Heart right ventricle (tissue), 16 donors: ENCODE data around the gene EXOC3L4. TPM values are rescaled to one million over a fixed set of nuclear protein-coding genes. Genes with fewer than 3 reads are reported as not detected.

ENCODE experiments used
- ATAC-seq, 8 donors: fragments of 200-7000 bp; cut with Tn5 transposase; one replicate each; pipeline ENCODE4 v1.9.1; 2020; ENCODE audit warnings: mild to moderate bottlenecking in 8 of 8, moderate library complexity in 8 of 8, moderate number of reproducible peaks in 1 of 8
- DNase-seq, 2 donors: peaks; one replicate each; pipeline ENCODE4 v3.0.0-alpha.2; 2020
- H3K27ac ChIP-seq, 10 donors: fragments of 200-600 bp; sonication (generic) in 2 of 10; one replicate each; pipeline versions ENCODE4 v1.5.0 to v1.8.0; 2020 to 2022; ENCODE audit warnings: mild to moderate bottlenecking in 3 of 10
- H3K27me3 ChIP-seq, 7 donors: fragments of 200-600 bp; one replicate each; pipeline ENCODE4 v1.8.0; 2021 to 2022; ENCODE audit warnings: mild to moderate bottlenecking in 2 of 7
- H3K36me3 ChIP-seq, 9 donors: fragments of 200-600 bp; sonication (generic) in 1 of 9; one replicate each; pipeline versions ENCODE4 v1.5.0 to v1.8.0; 2020 to 2022; ENCODE audit warnings: mild to moderate bottlenecking in 2 of 9
- H3K4me1 ChIP-seq, 9 donors: fragments of 200-600 bp; sonication (generic) in 1 of 9; one replicate each; pipeline versions ENCODE4 v1.5.0 to v1.8.0; 2020 to 2022; ENCODE audit warnings: mild to moderate bottlenecking in 4 of 9
- H3K4me3 ChIP-seq, 10 donors: fragments of 200-600 bp; sonication (generic) in 2 of 10; one replicate each; pipeline versions ENCODE4 v1.5.0 to v1.8.0; 2020 to 2022; ENCODE audit warnings: mild to moderate bottlenecking in 7 of 10, moderate library complexity in 2 of 10
- H3K9me3 ChIP-seq, 11 donors: fragments of 200-600 bp in 10 of 11; sonication (generic) in 2 of 11; one replicate each; pipeline versions ENCODE4 v1.5.0 to v1.8.0; 2013 to 2022; ENCODE audit warnings: mild to moderate bottlenecking in 2 of 11, control low read depth in 1 of 11, moderate library complexity in 1 of 11
- CTCF ChIP-seq, 9 donors: fragments of 200-600 bp; sonication (generic) in 2 of 9; IDR thresholded peaks; one replicate each; pipeline versions ENCODE4 v1.5.0 to v1.8.0; 2021 to 2022; ENCODE audit warnings: antibody characterized with exemption in 9 of 9, mild to moderate bottlenecking in 5 of 9, moderate library complexity in 1 of 9
- WGBS, 2 donors: extraction: QIAGEN DNeasy Blood & Tissue Kit; methylation state at CpG; one replicate each; pipeline ENCODE4 v1.1.7; 2013; ENCODE audit warnings: inconsistent platforms in 1 of 2; 5-methylcytosine and 5-hydroxymethylcytosine counted together
- intact Hi-C, 10 donors: fragments of 100-400 bp; cut with DNase I; formaldehyde crosslinking; loops; one replicate each; pipeline versions ENCODE4 v1.11.1 to v1.14.2; 2022
- polyA plus RNA-seq, 2 donors: library from polyadenylated mRNA; stranded (reverse); fragments of 200-250 nt; gene quantifications; one replicate each; pipeline ENCODE4 v1.2.3, GENCODE V29; 2013
- total RNA-seq, 10 donors: library from RNA; stranded (reverse); fragmentation: NEBNext Ultra II Directional in 3 of 10; extraction: Animal tissue kit (Norgen Biotek cat#: 25700) in 3 of 10; gene quantifications; one replicate each; pipeline versions ENCODE4 v1.2.1 to v1.2.4, GENCODE V29; 2021 to 2023
- donor health status: Arrhythmogenic right ventricular cardiomyopathy.
- donor health status: ischemic (EF 13 %, LVEDD 7.1; RV severe dilation, severe dysfunction).
- donor health status: healthy with polysubstance abuse.
- donor health status: DM: no; HTN: yes; CAD: no.
- donor health status: DM: no; HTN: no; CAD: no.
- donor health status: ischemic (EF 25% LVEDD 6.9; RV normal size, moderate dysfunction).
- donor health status: ischemic (EF 25% LVEDD 5.7; RV mildly dilated, moderate dysfunction).
- donor health status: healthy.
- donor health status: DM: yes; HTN: yes; CAD: no.
- donor health status: Ischemic cardiomyopathy.
- donor health status: ischemic (EF 35%, LVEDD 5.7; RV mildly dilated, moderate dysfunction).
- donor health status: nonischemic (EF 11% LVEDD 7.7; RV severe dilation, severe dysfunction).
- donor health status: DM: yes; HTN: yes; CAD: no.
- donor health status: PGD.
- donor health status: ischemic (EF 29% LVEDD 5.4; RV normal size, mild dysfunction).
- donor health status: nonischemic (EF 23%, LVEDD 6.1; RV moderate dilation, normal function).

The EXOC3L4 gene
- total and polyA plus RNA-seq, 12 donors, result 0.16 to 2.0 (median 0.50) TPM; not detected in 4

GRCh38 chr14:103072595-103073366 is 21.7 kb upstream of the EXOC3L4 start:
- Histone ChIP-seq H3K4me3 (no peak overlapping the region), H3K27me3 (peaks cover 0 to 8% (median 0%) of the 10 kb centered on the region in 7 donors), H3K9me3 (no peaks in the 10 kb centered on the region), H3K27ac (no peak overlapping the region), H3K4me1 (peaks cover 3 to 44% (median 30%) of the 10 kb centered on the region in 9 donors), H3K36me3 (no peaks in the 10 kb centered on the region)
- intact Hi-C loops, result loop anchor here in 2 of 10 donors (10.0 kb wide), 1 partner anchor 222 kb away; no protein-coding TSS in a partner anchor
- 78 to 82% methylated on average over 21 of the region's 21 CpGs for WGBS, 2 donors
- DNase-seq, result no peak
- no peak for TF ChIP-seq CTCF (IDR thresholded peaks at IDR 0.05)
- no peak for ATAC-seq

- TF ChIP-seq CTCF (IDR thresholded peaks at IDR 0.05), result no peak
- DNase-seq, result no peak
- 79 to 86% methylated on average over 14 of the region's 14 CpGs for WGBS, 2 donors
- Histone ChIP-seq H3K4me3 (no peak overlapping the region), H3K36me3 (no peaks in the 10 kb centered on the region), H3K27me3 (peaks cover 0 to 8% (median 0%) of the 10 kb centered on the region in 7 donors), H3K4me1 (peaks cover 3 to 44% (median 30%) of the 10 kb centered on the region in 9 donors), H3K27ac (peak overlapping the region in 4 of 10 donors; percentile 83 to 96 (median 90)), H3K9me3 (no peaks in the 10 kb centered on the region)
- intact Hi-C loops, result loop anchor here in 2 of 10 donors (10.0 kb wide), 1 partner anchor 221 kb away; no protein-coding TSS in a partner anchor
- ATAC-seq, result no peak
Observed at GRCh38 chr14:103073367-103073875, 21.1 kb upstream of the EXOC3L4 start.

- intact Hi-C loops, result loop anchor here in 4 of 10 donors (2.0 to 10.0 kb wide), 3 partner anchors 17 to 221 kb away; partner anchors contain the start of gene CDC42BPB (in 1 of the 4)
- no peak for TF ChIP-seq CTCF (IDR thresholded peaks at IDR 0.05)
- Histone ChIP-seq H3K27me3 (peaks cover 0 to 12% (median 0%) of the 10 kb centered on the region in 7 donors), H3K4me3 (no peak overlapping the region), H3K36me3 (no peaks in the 10 kb centered on the region), H3K27ac (peak overlapping the region; percentile 20 to 96 (median 80)), H3K9me3 (no peaks in the 10 kb centered on the region), H3K4me1 (peaks cover 3 to 44% (median 30%) of the 10 kb centered on the region in 9 donors)
- ATAC-seq (peak in 6 of 8 donors; percentile 5 to 31 (median 20)), DNase-seq (no peak)
- 60 to 64% methylated on average over 21 of the region's 21 CpGs for WGBS, 2 donors
Observed at GRCh38 chr14:103073876-103074728, 20.4 kb upstream of the EXOC3L4 start.
